NCI-H526 treated with DMSO at 0.1 percent for 48 hours (cell line): ENCODE measurements around the gene TLE7.

Source experiments
- DNase-seq: peaks from one replicate; lab custom pipeline; 2025; lab: John Stamatoyannopoulos, UW

Gene TLE7

GRCh38 chr16:71448274-71448866 lies 6.5 kb upstream of the TLE7 start:
- no peak for DNase-seq

- DNase-seq = no peak
Observed at GRCh38 chr16:71443714-71444113, 1.9 kb upstream of the TLE7 start.

GRCh38 chr16:71441348-71442050 lies 355 bp downstream of the TLE7 start:
- no peak for DNase-seq

- DNase-seq = no peak
Observed at GRCh38 chr16:71440669-71441347, 1.0 kb downstream of the TLE7 start.

- DNase-seq = no peak
Observed at GRCh38 chr16:71439523-71439922, 2.3 kb downstream of the TLE7 start.

- DNase-seq = no peak
Observed at GRCh38 chr16:71436473-71436872, 5.4 kb downstream of the TLE7 start.

- DNase-seq = no peak
Observed at GRCh38 chr16:71432906-71433305, 8.9 kb downstream of the TLE7 start.

GRCh38 chr16:71431991-71432390 lies 9.9 kb downstream of the TLE7 start:
- DNase-seq = no peak

GRCh38 chr16:71431176-71431575 lies 10.7 kb downstream of the TLE7 start:
- no peak for DNase-seq

- no peak for DNase-seq
Observed at GRCh38 chr16:71430744-71431143, 11.1 kb downstream of the TLE7 start.

GRCh38 chr16:71429581-71429980 lies 12.3 kb downstream of the TLE7 start:
- no peak for DNase-seq

GRCh38 chr16:71428883-71429282 lies 13.0 kb downstream of the TLE7 start:
- DNase-seq = no peak

- no peak for DNase-seq
Observed at GRCh38 chr16:71428385-71428784, 13.5 kb downstream of the TLE7 start.

GRCh38 chr16:71426880-71427615 lies 14.8 kb downstream of the TLE7 start:
- no peak for DNase-seq

GRCh38 chr16:71426069-71426879 lies 15.6 kb downstream of the TLE7 start:
- peak; percentile 68 for DNase-seq

- no peak for DNase-seq
Observed at GRCh38 chr16:71425746-71426068, 16.1 kb downstream of the TLE7 start.

- no peak for DNase-seq
Observed at GRCh38 chr16:71424626-71425025, 17.2 kb downstream of the TLE7 start.

GRCh38 chr16:71423865-71424264 lies 18.0 kb downstream of the TLE7 start:
- DNase-seq = no peak

- DNase-seq = no peak
Observed at GRCh38 chr16:71423016-71423415, 18.8 kb downstream of the TLE7 start.

GRCh38 chr16:71421911-71422310 lies 19.9 kb downstream of the TLE7 start:
- DNase-seq = no peak

GRCh38 chr16:71414038-71414437 lies 27.8 kb downstream of the TLE7 start:
- DNase-seq = no peak

GRCh38 chr16:71413341-71413740 lies 28.5 kb downstream of the TLE7 start:
- DNase-seq = no peak
